Stimulated activated CD8-positive, alpha-beta memory T cell treated with anti-CD3 and anti-CD28 coated beads, Interleukin-15, amount 100 ng/mL, for 48 hours (primary cell): ENCODE measurements around the gene NACC1.

Source experiments
- DNase-seq, 2 donors: peaks; one replicate each; pipeline ENCODE4 v3.0.0-alpha.2; 2020; ENCODE audit warnings: low read depth in 2 of 2

NACC1 gene

DNA sequence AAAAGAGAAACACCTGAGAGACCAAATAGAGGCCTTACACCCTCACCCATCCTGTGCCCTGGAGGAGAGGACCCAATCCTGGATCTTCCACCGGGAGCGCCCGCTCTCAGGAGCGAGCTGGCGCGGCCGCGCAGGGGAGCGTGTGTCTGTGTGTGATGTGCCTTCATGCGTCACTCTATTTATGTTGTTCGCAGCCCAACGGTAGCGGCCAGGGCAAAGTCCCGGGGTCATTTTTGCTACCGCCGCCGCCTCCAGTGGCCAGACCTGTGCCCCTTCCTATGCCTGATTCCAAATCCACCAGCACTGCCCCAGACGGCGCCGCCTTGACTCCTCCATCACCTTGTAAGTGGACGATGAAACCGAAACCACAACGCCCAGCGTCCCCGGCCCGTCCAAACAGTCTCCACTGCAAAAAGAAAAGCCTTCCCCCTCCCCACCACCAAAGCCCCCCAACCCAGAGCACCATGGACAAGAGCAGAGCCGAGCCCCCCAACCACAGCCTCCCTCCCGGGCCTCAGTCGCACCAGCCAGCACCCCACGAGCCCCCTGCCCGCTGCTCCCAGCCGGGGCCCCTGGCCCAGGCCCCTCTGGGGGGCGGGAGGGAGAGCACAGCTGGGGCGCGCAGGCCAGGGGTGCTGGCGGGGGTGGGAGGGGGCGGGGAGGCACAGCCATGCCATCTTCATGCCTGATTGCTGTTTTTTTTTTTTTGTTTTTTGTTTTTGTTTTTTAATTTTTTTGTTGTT is 30.1 kb upstream of the NACC1 start:
- DNase-seq = no peak

DNA sequence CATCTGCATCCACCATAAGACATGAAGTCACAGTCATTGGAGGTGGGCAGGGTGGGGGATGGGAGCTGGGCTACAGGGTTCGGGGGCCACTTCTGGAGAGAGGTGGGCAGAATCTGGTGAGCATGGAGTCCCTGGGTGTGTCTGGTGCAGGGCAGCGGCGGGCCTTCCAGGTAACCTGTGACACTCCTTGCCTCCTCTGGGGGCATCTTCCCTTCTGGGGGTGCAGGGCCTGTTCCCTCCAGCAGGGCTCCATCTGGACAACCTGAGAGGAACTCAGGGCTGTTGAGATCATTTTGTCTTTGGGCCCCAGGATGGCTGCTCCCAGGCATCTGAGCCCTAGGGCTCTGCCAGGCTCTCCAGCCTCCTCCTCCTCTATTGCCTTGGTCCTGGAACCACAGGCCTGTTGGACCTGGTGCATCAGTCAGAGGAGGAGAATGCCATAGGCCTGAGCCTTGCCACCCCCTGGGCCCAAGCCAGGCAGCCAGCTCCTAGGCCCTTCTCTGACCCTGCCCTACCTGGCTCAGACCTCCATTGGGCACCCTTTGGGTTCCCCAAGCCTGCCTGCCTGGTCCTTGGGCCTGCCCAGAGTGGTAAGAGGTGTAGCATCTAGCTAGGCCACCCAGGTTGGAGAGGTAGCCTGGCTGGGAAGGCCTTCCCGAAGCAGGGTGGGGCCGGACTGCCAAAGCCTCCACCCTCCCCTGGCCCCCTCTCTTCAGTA is 28.8 kb upstream of the NACC1 start:
- no peak for DNase-seq

DNA sequence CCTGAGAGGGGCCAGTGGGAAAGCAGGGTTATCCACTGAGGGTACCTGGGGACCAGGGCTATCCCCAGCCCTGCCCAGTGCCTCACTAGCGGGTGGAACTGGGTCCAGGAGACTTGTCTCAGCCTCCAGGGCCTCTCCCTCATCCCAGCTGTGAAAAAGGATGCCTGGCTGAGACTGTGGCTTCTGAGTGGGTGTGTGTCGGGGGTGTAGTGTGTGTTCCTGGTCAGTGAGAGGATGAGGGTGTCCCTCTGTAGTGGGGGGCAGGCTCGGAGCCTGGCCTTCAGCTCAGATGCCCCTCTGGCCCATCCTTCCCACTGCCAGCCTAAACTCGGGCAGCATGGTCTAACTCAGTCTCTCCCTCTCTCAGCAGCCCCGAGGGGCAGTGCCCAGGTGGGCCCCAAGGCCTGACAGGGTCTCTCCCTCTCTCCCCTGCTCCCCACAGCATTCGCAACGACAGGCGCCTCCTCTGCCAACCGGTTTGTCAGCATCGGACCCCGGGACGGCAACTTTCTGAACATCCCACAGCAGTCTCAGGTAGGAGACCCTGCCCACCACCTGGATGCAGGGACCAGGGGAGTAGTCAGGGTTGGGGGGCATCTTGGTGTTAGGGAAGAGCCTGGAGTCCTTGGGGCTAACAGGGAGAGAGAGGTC is 28.1 kb upstream of the NACC1 start:
- DNase-seq = no peak

GRCh38 chr19:13090511-13091231 is 27.4 kb upstream of the NACC1 start:
- no peak for DNase-seq

DNA sequence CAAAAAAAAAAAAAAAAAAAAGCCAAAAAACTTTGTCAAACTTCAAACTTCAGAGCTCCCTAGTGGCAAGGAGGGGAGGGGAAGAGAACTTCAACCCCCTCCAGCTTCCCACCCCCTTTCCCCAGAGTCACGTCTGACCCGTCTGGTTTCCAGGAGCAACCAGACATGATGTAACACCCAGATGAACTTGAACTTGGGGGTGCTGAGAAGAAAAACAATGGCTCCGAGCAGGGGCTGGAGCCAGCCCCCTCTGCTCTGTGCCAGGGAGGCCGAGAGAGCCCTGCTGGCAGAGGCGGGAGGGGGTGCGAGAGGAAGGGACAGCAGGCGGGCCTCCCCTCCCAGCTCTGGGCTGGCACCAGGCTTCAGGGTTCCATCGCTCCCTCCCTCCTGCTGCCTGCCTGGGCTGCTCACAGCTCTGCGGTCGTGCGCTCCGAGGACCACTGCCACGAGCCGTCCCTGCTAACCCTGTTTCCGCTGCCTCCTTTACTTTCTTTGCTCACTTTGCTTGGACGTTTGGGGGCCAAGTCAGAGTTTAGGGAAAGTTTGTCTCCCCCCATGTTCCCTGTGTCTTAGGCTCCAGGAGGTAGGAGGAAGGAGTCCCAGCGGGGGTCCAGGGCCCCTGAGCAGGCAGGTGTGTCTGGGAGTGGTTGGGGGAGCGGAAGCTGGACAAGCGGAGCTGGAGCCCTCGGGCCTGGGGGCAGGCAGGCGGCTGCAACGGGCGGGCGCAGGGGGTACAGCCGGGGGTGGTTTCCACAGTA is 26.5 kb upstream of the NACC1 start:
- DNase-seq = no peak

DNA sequence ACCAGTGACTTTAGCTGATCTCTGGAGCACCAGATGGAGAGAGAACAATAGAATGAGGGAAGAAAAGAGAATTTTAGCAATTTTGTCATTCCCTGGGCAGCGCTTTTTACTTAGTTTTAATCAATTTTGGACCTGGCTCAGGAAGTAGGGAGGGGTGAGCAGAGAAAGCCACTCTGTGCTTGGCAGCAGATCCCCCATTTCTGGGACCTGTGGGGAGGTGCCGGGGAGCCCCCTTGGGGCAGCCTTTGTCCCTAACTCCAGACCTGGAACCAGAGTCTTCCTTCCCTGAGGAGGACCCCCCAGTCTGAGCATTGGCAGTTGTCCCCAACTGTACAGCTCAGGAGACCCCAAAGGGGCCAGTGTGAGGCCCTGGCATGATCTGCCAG is 25.9 kb upstream of the NACC1 start:
- no peak for DNase-seq

- DNase-seq = no peak
Measured at GRCh38 chr19:13092606-13093235, 25.3 kb upstream of the NACC1 start.

- DNase-seq = peak; percentile 58 to 68
Measured at GRCh38 chr19:13093407-13094105, 24.5 kb upstream of the NACC1 start.

GRCh38 chr19:13094106-13094504 is 24.0 kb upstream of the NACC1 start:
- DNase-seq = no peak

DNA sequence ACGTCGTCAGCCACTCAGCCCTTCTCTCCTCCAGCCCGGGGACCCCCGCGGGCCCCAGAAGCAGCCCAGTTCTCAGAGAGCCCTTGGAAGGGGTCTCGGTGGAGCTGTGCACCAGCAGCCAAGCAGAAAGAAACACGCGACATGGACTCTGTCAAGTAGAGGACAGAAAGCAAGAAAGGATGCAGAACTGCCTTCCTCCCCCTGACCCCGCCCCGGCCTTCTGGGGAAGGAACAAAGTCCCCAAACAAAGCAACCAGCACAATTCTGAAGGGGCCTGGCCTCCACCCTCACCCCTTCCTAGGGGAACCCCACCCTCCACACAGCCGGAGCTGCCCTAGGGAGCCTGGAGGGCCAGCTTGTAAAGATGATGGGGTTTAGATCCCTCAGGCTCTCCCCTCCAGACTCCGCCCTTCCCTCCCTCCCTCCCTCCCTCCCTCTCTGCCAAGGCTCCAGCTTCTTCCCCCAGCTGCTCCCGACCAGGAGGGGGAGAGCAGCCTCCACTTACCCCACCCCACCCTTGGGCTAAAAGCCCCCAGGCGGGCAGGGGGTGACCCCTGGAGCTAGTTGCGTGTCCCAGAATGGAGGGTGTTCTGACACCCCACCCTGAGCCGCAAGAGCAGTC is 23.2 kb upstream of the NACC1 start:
- no peak for DNase-seq

DNA sequence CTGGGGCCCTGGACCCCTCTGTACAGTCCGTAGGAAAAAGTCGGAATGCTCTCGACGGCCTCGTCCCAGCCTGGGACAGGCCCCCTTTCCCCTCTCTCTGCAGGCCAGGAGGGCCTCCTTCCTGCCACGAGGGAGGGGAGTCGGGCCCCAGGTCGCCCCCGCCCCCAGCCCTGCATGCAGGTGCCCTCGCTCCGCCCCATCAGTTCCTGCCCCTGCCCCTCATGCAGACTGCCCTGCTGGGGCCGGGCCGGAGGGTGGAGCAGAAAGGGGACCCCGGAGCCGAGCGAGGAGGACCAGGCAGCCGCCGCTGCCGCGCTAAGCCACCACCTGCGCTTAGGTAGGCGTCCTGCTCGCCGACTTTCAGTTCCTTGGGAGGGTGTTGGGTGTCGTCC is 22.7 kb upstream of the NACC1 start:
- no peak for DNase-seq

- DNase-seq = no peak
Measured at GRCh38 chr19:13095934-13096927, 21.8 kb upstream of the NACC1 start.

DNA sequence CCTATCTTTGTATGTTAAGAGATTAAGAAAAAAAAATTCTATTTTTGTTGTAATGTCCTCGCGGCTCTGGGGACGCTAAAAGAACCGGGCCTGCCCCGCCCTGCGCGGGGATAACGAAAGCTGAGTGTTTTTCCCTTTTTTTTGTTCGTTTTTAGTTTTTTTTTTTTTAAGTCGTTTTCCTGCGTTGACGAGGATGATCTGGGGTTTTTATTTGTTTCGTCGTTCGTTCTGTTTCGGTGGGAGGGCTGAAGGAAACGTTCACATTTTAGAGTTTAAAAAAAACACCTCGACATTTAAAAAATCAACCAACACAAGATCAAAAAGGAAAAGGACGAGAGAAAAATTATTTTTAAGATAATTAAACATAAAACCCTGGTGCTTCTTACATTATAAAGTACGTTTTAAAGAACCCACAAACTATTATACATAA is 21.0 kb upstream of the NACC1 start:
- DNase-seq = no peak

DNA sequence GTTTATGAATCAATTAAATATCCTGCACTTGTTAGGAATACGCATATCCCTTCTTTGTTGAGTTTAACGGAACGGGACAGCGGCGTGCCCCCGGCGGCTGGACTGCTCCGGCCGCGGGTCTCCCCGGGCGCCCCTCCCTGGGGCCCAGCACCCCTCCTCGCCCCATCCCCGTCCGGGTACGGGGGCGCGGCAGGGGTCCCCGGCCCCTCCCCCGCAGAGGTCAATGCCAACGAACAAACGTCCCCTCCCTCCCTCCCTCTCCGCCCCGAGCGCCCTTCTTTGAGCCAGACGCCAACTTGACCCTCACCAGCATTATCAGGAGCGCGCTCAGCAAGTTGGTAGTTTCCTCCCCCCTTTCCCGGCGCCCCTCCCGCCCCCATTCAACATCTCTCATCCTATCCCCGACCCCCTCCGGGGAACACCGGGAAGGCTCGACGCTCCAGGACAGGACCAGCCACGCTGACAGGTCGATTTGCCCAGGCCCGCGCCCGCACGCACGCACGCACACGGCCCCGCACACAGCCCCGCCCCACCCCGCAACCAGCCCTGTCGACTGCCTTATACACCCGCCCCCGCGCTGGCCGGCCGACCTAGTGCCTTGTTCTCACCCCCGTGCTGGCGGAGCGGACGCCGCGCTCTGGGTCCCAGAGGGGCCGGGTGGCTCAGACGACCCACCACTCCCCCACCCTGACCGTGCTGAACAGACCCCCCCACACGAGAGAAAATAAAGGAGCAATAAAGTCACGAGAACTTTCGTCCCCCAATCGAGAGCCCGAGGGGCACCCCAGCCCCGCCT is 20.4 kb upstream of the NACC1 start:
- no peak for DNase-seq

- DNase-seq = no peak
Measured at GRCh38 chr19:13098277-13099072, 19.6 kb upstream of the NACC1 start.

- peak in 1 of 2 donors; percentile 75 for DNase-seq
Measured at GRCh38 chr19:13099073-13099999, 18.7 kb upstream of the NACC1 start.
